Measurements from ENCODE around the gene GDAP2.

- no peak for TF ChIP-seq CTCF (IDR thresholded peaks at IDR 0.05)
- TF ChIP-seq POLR2A (IDR thresholded peaks at IDR 0.05): no peak
Observed at GRCh38 chr1:117921991-117922390, 7.4 kb downstream of the GDAP2 start.

Data from breast epithelium (tissue), 3 donors.